ENCODE data around the gene RGL3. TPM values are rescaled to one million over a fixed set of nuclear protein-coding genes. Genes with fewer than 3 reads are reported as not detected.
"Not testable (repeated sequence)": the region's sequence is repeated elsewhere in the genome, so short reads cannot be mapped to it uniquely, and the experiment has no call there.

RGL3 gene
- total RNA-seq, 1 experiment from 2014 or later, result 0.10 TPM

DNA sequence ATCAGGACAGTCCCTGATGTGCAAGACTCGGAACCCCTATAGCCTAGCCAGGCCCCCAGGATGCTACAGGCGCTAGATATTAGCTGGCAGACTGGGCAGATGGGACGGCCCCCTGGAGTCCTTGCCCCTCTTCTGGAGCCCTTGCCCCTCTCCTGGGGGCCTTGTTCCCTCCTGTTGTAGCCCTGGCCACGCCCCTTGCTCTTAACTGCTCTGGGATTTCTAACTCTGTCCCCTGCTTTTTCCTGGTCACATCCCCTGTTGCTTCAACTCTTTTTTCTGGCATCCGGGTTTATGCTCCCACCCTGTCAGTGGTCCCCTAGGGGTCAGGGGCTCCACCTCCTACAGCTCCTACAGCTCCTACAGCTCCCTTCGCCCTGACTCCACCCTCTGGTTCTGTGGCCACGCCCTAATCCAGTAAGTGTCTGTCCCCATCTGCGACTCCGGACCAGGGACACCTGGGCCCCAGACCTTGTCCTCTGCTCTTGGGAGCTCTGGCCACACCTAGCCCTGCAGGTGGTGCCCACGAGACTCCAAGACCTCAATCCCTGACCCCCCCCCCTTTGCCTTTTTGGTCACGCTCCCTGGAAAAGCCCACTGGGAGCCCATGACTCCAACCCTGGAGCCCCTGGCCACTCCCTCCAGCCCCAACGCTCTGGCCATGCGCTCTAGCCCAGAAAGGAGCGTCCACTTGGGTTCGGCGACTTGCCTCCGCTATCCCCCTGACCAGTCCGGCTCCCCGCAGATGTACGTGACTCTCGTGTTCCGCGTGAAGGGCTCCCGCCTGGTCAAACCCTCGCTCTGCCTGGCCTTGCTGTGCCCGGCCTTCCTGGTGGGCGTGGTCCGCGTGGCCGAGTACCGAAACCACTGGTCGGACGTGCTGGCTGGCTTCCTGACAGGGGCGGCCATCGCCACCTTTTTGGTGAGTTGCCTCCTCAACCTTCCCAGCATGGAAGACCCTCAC lies 57.1 kb downstream of the RGL3 start:
- no peaks in the 10 kb centered on the region for H3K27me3 ChIP-seq
- H3K36me3 ChIP-seq, result peaks cover 42% of the 10 kb centered on the region
- no peak for DNase-seq
- H3K4me3 ChIP-seq, result no peak overlapping the region
- H3K9me3 ChIP-seq, result no peaks in the 10 kb centered on the region

DNA sequence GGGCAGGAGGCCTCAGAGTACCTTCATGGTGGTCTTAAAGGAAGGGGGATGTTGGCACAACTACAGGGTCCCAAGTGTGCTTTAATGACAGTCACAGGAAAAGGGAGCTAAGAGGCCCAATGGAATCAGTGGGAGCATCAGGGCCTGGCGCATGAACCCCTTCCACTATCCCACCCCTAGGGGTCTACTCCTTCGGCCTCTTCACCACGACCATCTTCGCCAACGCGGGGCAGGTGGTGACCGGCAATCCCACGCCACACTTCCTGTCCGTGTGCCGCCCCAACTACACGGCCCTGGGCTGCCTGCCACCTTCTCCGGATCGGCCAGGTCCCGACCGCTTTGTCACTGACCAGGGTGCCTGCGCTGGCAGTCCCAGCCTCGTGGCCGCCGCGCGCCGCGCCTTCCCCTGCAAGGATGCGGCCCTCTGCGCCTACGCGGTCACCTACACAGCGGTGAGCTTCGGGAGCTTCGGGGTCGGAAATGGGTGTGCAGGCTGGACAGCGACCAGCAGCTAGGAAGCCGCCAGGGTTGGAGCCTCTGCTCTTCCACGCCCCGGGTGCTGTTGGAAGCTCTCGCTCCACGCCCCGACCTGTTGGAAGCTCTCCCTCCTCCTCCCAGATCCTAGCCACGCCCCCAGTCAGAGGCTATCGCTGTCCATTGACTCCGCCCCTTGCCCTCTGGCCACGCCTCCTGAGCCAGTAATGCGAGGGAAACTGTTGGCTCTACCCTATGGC lies 57.9 kb downstream of the RGL3 start:
- H3K36me3 ChIP-seq, result peaks cover 38% of the 10 kb centered on the region
- no peaks in the 10 kb centered on the region for H3K27me3 ChIP-seq
- H3K9me3 ChIP-seq, result no peaks in the 10 kb centered on the region
- no peak overlapping the region for H3K4me3 ChIP-seq
- DNase-seq, result no peak

DNA sequence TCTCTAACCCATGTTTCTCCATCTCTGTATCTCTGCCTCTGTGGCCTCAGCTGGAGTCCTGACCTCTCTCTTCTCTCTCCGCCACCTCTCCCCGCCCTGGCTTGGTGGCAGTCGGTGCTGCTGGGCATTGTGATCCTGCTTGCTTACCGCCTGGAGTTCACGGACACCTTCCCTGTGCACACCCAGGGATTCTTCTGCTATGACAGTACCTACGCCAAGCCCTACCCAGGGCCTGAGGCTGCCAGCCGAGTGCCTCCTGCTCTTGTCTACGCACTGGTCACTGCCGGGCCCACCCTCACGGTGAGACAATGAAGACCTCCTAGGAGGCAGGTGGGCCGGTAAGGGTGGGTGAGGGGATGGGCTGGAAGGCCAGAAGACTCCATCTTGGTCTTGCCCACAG lies 59.7 kb downstream of the RGL3 start:
- H3K27me3 ChIP-seq, result no peaks in the 10 kb centered on the region
- no peaks in the 10 kb centered on the region for H3K9me3 ChIP-seq
- H3K4me3 ChIP-seq, result no peak overlapping the region
- DNase-seq, result no peak
- peaks cover 34% of the 10 kb centered on the region for H3K36me3 ChIP-seq

DNA sequence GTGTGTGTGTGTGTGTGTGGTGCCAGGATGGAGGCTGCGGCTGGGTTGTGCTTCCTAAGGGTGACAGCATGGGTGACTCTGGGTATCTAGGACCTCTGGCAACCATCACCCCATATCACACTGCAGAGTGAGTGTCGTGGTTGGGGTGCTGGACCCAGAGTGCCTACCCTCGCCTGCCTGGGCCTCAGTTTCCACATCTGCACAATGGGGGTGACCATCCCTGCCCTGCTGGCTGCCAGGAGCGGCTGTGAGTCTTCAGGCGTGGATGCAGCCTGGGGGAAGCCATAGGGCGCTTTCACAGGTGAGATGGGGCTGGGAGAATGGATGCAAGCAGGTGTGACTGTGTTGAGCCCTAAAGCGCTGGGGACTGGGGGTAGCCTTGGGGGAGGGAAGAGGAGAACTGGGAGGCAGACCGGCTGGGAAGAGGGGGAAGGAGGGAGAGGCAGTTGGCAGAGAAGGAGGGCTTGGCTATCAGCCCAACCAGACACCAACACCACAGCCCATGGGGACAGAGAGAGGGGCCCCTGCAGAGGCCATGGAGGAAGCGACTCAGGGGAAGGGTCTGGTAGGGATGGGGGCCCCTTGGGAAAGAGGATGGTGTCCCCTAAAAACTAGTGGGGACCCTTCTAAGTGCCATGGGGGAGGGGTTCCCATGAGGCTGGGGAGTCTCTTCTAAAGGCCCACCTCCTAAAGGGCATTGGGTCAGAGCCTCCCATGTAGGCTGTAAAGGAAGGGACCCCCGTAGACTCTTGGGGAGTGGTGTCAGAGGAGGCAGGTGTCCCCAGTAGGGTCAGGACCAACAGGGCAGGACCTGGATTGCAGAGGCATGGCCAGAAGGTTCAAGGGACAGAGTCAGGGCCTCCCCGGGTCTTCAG lies 62.2 kb downstream of the RGL3 start:
- peaks cover 19% of the 10 kb centered on the region for H3K36me3 ChIP-seq
- no peaks in the 10 kb centered on the region for H3K9me3 ChIP-seq
- no peak for DNase-seq
- no peak overlapping the region for H3K4me3 ChIP-seq
- no peaks in the 10 kb centered on the region for H3K27me3 ChIP-seq

DNA sequence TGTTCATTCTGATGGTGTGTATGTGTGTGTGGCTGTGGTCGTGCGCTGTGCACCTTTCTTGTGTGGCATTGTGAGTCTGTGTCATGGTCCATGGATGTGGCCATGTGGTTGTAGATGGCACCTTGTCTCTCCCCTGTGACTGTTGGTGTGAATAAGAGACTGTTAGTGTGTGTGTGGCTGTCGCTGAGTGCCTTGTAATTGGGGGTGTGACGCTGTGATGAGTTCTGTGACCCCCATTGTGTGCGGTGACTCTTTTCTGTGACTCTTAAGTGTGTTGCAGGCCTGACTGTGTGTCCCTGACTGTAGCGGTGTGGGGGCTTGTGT lies 63.1 kb downstream of the RGL3 start:
- Histone ChIP-seq H3K27me3 (no peaks in the 10 kb centered on the region), H3K4me3 (peak overlapping the region; percentile 64), H3K36me3 (peaks cover 12% of the 10 kb centered on the region), H3K9me3 (no peaks in the 10 kb centered on the region)
- no peak for DNase-seq

DNA sequence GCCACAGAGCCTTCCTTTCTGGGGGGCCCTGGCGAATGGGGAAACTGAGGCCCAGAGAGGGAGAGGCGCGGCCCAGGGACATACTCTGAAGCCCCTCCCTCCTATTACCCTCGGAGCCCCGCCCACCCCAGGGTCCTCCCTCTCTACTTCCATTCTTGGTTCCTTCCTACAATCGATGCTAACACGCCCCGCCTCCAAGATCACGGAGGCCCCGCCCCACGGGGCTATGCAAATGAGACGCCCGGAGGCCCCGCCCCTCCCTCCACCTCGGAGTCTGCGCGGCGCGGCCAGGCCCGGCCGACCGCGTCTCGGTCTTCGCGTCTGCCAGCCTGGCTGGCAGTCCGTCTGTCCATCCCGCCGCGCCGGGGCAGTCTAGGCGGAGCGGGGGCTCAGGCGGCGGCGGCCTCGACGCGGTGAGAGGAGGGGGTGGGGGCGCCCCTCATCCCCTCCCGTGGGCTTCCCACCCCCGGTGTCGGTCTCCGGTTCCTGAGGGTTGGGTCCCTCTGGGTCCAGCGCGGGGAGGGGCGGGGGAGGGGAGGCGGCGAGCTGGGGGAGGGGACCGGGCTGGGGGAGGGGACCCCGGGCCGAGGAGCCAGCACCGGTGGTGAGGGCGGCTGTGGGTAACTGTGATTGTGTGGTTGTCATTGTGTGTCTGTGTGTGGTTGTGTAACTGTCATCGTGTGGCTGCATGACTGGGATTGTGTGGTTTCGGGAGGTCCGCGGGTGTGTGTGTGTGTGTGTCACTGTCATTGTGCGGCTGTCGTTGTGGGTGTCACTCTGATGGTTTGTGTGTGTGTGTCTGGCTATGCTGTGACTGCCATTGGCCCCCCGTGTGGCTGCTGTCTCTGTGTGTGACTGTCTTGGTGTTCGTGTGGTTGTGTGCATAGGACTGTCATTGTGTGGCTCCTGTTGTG lies 63.7 kb downstream of the RGL3 start, which contains the start of gene PLPPR2:
Gene PLPPR2 (plus strand): TSS at position 273 of the 914 bp plus-strand sequence. CDS start 2,242 bp downstream, outside the sequence.
- Histone ChIP-seq H3K27me3 (no peaks in the 10 kb centered on the region), H3K9me3 (no peaks in the 10 kb centered on the region), H3K36me3 (peaks cover 6% of the 10 kb centered on the region; the same call in 1 of the 2 replicates), H3K4me3 (peak within 1 kb of the TSS; percentile 64)
- peak; percentile 96 for DNase-seq

DNA sequence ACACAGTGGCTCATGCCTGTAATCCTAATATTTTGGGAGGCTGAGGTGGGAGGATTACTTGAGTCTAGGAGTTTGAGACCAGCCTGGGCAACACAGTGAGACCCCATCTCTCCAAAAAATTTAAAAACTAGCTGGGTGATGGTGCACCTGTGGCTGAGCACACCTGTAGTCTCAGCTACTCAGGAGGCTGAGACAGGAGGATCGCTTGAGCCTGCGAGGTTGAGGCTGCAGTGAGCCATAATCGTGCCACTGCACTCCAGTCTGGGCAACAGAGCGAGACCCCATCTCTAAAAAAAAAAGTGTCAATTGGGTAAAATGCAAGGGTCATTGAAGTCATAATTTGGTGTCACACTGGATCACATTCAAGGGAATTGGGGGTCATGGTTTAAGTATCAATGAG lies 65.0 kb downstream of the RGL3 start:
- not testable (repeated sequence) for H3K36me3 ChIP-seq, DNase-seq, H3K4me3 ChIP-seq, H3K9me3 ChIP-seq, H3K27me3 ChIP-seq

DNA sequence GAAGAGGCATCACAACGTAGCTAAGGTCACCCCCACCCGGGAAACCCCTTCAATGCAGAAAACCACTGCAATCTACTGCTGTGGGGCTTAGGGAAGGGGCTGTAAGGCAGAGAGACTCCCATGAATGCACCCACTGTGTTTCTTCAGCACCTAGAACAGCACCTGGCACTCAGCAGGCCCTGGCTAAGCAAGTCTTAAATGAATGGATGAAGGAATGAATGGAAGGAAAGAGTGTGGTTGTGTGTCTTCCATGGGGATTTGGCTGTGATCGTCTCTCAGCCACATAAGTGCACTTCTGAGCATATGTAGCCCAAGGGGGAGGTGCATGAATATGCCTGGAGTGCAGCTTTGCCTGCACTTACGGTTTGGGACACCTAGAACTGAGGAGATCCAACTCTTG lies 69.9 kb downstream of the RGL3 start:
- Histone ChIP-seq H3K9me3 (peaks cover 8% of the 10 kb centered on the region), H3K27me3 (no peaks in the 10 kb centered on the region), H3K36me3 (no peaks in the 10 kb centered on the region), H3K4me3 (no peak overlapping the region)
- no peak for DNase-seq

DNA sequence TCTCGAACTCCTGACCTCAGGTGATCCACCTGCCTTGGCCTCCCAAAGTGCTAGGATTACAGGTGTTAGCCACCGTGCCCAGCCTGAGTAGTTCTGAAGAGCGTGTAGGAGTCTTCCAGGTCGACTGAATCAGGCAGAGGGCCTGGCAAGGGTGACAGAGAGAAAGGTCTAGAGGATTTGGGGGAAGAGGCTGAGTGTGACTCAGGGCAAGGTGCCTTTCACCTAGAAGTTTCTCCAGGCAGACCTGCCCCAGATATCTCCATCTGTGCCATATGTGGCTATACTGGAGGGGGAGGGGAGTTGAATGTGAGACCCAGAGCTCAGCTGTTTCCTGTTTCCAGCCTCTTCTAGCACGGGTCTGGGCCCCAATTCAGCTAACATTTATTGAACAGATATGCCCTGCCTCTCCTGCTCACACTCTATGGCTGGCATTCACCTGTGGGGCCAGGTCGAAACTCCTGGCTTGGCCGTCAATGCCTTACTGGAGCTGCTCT lies 71.5 kb downstream of the RGL3 start:
- no peaks in the 10 kb centered on the region for H3K27me3 ChIP-seq
- no peak overlapping the region for H3K4me3 ChIP-seq
- peaks cover 8% of the 10 kb centered on the region for H3K9me3 ChIP-seq
- no peak for DNase-seq
- 0 out of 2 replicates have a peak, but pooled peaks cover 4% of the 10 kb centered on the region for H3K36me3 ChIP-seq

DNA sequence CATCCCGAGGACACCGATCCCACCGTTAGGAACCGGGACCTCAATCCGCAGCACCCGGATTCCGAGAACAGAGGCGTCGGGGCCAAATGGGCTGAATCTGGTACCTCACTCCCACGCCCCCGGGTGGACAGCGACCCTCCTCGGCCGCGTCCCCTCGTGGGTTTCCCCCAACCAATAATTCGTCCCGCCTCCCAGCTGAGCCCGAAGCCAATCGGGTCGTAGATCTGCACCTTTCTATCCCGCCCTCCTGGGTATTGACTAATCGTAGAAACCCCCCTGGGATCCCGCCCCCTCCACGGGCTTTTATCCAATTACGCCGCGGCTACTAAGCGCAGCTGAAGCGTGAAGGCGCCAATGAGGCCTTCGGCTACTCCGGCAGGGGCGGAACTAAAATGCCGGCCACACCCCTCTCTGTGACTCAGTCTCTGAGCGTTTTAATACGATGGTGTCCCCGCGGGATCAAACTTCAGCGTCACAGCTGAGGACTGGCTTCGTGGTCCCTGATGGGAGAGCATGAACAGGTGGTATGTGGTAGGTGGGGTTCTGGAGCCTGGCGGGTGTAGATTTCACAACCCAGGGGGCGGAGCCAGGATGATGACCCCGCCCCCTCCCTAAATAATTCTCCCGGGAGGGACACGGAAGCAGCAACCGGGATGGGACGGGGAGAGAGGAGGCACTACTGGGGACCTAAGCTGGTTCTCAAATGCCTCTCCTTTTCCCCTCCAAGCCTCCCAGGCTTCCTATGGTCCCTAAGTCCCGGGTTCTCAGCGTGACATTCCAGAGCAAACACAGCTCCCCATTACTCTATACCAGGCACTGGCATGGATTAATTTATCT lies 72.8 kb downstream of the RGL3 start, which contains the start of the genes CCDC159 and TMEM205:
Gene CCDC159 (plus strand): TSS at position 416 of the 837 bp plus-strand sequence. CDS start 88 bp downstream, at position 504.
Gene TMEM205 (minus strand): TSS at position 165 of the 837 bp plus-strand sequence. CDS start 649 bp downstream, outside the sequence.
- DNase-seq, result peak; percentile 100
- peak within 1 kb of the TSS; percentile 80 for H3K4me3 ChIP-seq

DNA sequence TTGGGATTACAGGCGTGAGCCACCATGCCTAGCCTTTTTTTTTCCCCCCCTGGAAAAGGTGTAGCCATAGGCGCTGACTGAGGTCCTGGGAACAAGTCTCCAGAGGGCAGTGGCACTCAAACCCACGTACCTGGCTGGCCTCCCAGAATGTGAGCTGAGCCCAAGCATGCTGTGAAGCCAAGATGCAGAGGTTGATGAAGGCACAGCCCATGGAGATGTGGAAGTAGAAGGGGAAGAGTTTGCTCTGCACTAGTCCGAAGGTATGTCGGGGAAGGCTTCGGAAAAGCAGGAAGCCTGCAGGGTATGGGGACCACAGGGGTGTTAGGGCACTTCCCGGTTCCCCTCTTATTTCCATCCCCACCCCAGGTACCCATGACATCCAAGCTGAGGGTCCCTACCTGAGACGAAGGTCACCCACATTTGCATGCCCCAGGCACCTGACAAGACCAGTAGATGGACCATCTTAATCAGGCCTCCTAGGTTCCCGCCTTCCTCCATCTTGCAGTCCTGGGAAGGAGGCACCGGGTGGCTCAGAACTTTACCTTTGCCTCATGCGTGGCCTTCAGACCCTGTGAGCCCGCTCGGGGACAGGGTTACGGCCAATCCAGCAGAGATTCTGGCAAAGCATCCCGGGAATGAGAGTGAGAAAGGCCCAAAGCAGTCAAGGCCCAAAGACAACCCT lies 73.9 kb downstream of the RGL3 start:
- Histone ChIP-seq H3K4me3 (peak overlapping the region; percentile 80), H3K9me3 (peaks cover 8% of the 10 kb centered on the region), H3K36me3 (peaks cover 13% of the 10 kb centered on the region), H3K27me3 (no peaks in the 10 kb centered on the region)
- peak; percentile 77 for DNase-seq

More for the DNA sequence above, 72.8 kb downstream of the RGL3 start, which contains the start of the genes CCDC159 and TMEM205:
- H3K9me3 ChIP-seq, result peaks cover 8% of the 10 kb centered on the region
- peaks cover 11% of the 10 kb centered on the region for H3K36me3 ChIP-seq
- no peaks in the 10 kb centered on the region for H3K27me3 ChIP-seq

Data from MG63 (cell line).